Activated naive CD8-positive, alpha-beta T cell treated with anti-CD3 and anti-CD28 coated beads for 36 hours (primary cell): ENCODE measurements around the gene CCDC91. TPM values are rescaled to one million over a fixed set of nuclear protein-coding genes. Genes with fewer than 3 reads are reported as not detected.

ENCODE experiments used
- DNase-seq: peaks from one replicate; pipeline ENCODE4 v3.0.0; 2021
- H3K27ac Mint-ChIP-seq: one replicate; pipeline ENCODE4 v1.8.0; 2022; ENCODE audit warnings: mild to moderate bottlenecking, moderate library complexity, mixed read lengths
- H3K27me3 Mint-ChIP-seq: one replicate; pipeline ENCODE4 v1.8.0; 2022; ENCODE audit warnings: mild to moderate bottlenecking, mixed read lengths
- H3K36me3 Mint-ChIP-seq: one replicate; pipeline ENCODE4 v1.8.0; 2021; ENCODE audit warnings: mild to moderate bottlenecking, mixed read lengths
- H3K4me1 Mint-ChIP-seq: one replicate; pipeline ENCODE4 v1.8.0; 2021; ENCODE audit warnings: mixed read lengths
- H3K4me3 Mint-ChIP-seq: one replicate; pipeline ENCODE4 v1.8.0; 2022; ENCODE audit warnings: mild to moderate bottlenecking, moderate library complexity, mixed read lengths
- H3K9me3 Mint-ChIP-seq: one replicate; pipeline ENCODE4 v1.8.0; 2022; ENCODE audit warnings: mixed read lengths
- total RNA-seq, 2 experiments: library from RNA; stranded (reverse); gene quantifications; one replicate each; pipeline ENCODE4 v1.2.3, GENCODE V29; 2021

The CCDC91 gene
- total RNA-seq, 2 experiments from 2014 or later: 18.7 to 24.1 TPM

GRCh38 chr12:28269851-28270250, 79.6 kb downstream of the CCDC91 start:
- no peak overlapping the region for H3K4me3 Mint-ChIP-seq
- peaks cover 28% of the 10 kb centered on the region for H3K9me3 Mint-ChIP-seq
- H3K27ac Mint-ChIP-seq: no peak overlapping the region
- H3K27me3 Mint-ChIP-seq: no peaks in the 10 kb centered on the region
- no peak for DNase-seq
- peaks cover 4% of the 10 kb centered on the region for H3K4me1 Mint-ChIP-seq
- peaks cover 53% of the 10 kb centered on the region for H3K36me3 Mint-ChIP-seq

- Mint-ChIP-seq H3K4me3 (no peak overlapping the region), H3K27ac (no peak overlapping the region), H3K4me1 (peaks cover 15% of the 10 kb centered on the region), H3K36me3 (peaks cover 39% of the 10 kb centered on the region), H3K9me3 (peaks cover 14% of the 10 kb centered on the region), H3K27me3 (no peaks in the 10 kb centered on the region)
- no peak for DNase-seq
These were observed 88.2 kb downstream of the CCDC91 start for GRCh38 chr12:28278499-28278898.

- peaks cover 15% of the 10 kb centered on the region for H3K4me1 Mint-ChIP-seq
- no peak overlapping the region for H3K4me3 Mint-ChIP-seq
- H3K27ac Mint-ChIP-seq: no peak overlapping the region
- peaks cover 12% of the 10 kb centered on the region for H3K9me3 Mint-ChIP-seq
- peaks cover 39% of the 10 kb centered on the region for H3K36me3 Mint-ChIP-seq
- no peak for DNase-seq
- H3K27me3 Mint-ChIP-seq: no peaks in the 10 kb centered on the region
These were observed 88.7 kb downstream of the CCDC91 start for GRCh38 chr12:28278960-28279359.

- Mint-ChIP-seq H3K4me1 (peaks cover 2% of the 10 kb centered on the region), H3K36me3 (peaks cover 70% of the 10 kb centered on the region), H3K27ac (no peak overlapping the region), H3K4me3 (no peak overlapping the region), H3K27me3 (no peaks in the 10 kb centered on the region), H3K9me3 (peaks cover 49% of the 10 kb centered on the region)
- DNase-seq: no peak
These were observed 96.1 kb downstream of the CCDC91 start for GRCh38 chr12:28286352-28286751.

GRCh38 chr12:28290262-28290661, 100.0 kb downstream of the CCDC91 start:
- H3K27ac Mint-ChIP-seq: no peak overlapping the region
- no peak for DNase-seq
- peaks cover 37% of the 10 kb centered on the region for H3K9me3 Mint-ChIP-seq
- H3K27me3 Mint-ChIP-seq: no peaks in the 10 kb centered on the region
- peaks cover 2% of the 10 kb centered on the region for H3K4me1 Mint-ChIP-seq
- no peak overlapping the region for H3K4me3 Mint-ChIP-seq
- H3K36me3 Mint-ChIP-seq: peaks cover 64% of the 10 kb centered on the region

- Mint-ChIP-seq H3K9me3 (peaks cover 25% of the 10 kb centered on the region), H3K27me3 (no peaks in the 10 kb centered on the region), H3K4me1 (peaks cover 5% of the 10 kb centered on the region), H3K4me3 (no peak overlapping the region), H3K27ac (no peak overlapping the region), H3K36me3 (peaks cover 53% of the 10 kb centered on the region)
- no peak for DNase-seq
These were observed 102.4 kb downstream of the CCDC91 start for GRCh38 chr12:28292699-28293098.

- peaks cover 8% of the 10 kb centered on the region for H3K4me1 Mint-ChIP-seq
- H3K27ac Mint-ChIP-seq: no peak overlapping the region
- no peaks in the 10 kb centered on the region for H3K27me3 Mint-ChIP-seq
- peaks cover 39% of the 10 kb centered on the region for H3K36me3 Mint-ChIP-seq
- no peak overlapping the region for H3K4me3 Mint-ChIP-seq
- peaks cover 12% of the 10 kb centered on the region for H3K9me3 Mint-ChIP-seq
- no peak for DNase-seq
These were observed 104.0 kb downstream of the CCDC91 start for GRCh38 chr12:28294300-28294699.

GRCh38 chr12:28296287-28296686, 106.0 kb downstream of the CCDC91 start:
- Mint-ChIP-seq H3K36me3 (peaks cover 28% of the 10 kb centered on the region), H3K9me3 (no peaks in the 10 kb centered on the region), H3K4me3 (no peak overlapping the region), H3K27ac (no peak overlapping the region), H3K27me3 (no peaks in the 10 kb centered on the region), H3K4me1 (peaks cover 10% of the 10 kb centered on the region)
- DNase-seq: no peak

- Mint-ChIP-seq H3K9me3 (no peaks in the 10 kb centered on the region), H3K4me1 (peaks cover 21% of the 10 kb centered on the region), H3K27ac (no peak overlapping the region), H3K4me3 (no peak overlapping the region), H3K36me3 (peaks cover 29% of the 10 kb centered on the region), H3K27me3 (no peaks in the 10 kb centered on the region)
- DNase-seq: no peak
These were observed 112.9 kb downstream of the CCDC91 start for GRCh38 chr12:28303192-28303591.

- no peaks in the 10 kb centered on the region for H3K9me3 Mint-ChIP-seq
- H3K4me3 Mint-ChIP-seq: no peak overlapping the region
- peak overlapping the region; percentile 66 for H3K27ac Mint-ChIP-seq
- no peaks in the 10 kb centered on the region for H3K27me3 Mint-ChIP-seq
- H3K4me1 Mint-ChIP-seq: peaks cover 16% of the 10 kb centered on the region
- H3K36me3 Mint-ChIP-seq: peaks cover 47% of the 10 kb centered on the region
- DNase-seq: no peak
These were observed 116.3 kb downstream of the CCDC91 start for GRCh38 chr12:28306535-28306934.

- H3K27ac Mint-ChIP-seq: no peak overlapping the region
- no peaks in the 10 kb centered on the region for H3K9me3 Mint-ChIP-seq
- H3K4me1 Mint-ChIP-seq: peaks cover 16% of the 10 kb centered on the region
These were observed 118.6 kb downstream of the CCDC91 start for GRCh38 chr12:28308891-28309290.

GRCh38 chr12:28313631-28314030, 123.4 kb downstream of the CCDC91 start:
- no peak overlapping the region for H3K27ac Mint-ChIP-seq
- peaks cover 3% of the 10 kb centered on the region for H3K9me3 Mint-ChIP-seq
- no peak for DNase-seq
- peaks cover 7% of the 10 kb centered on the region for H3K4me1 Mint-ChIP-seq
- peaks cover 63% of the 10 kb centered on the region for H3K36me3 Mint-ChIP-seq
- no peak overlapping the region for H3K4me3 Mint-ChIP-seq
- no peaks in the 10 kb centered on the region for H3K27me3 Mint-ChIP-seq

More at GRCh38 chr12:28308891-28309290, 118.6 kb downstream of the CCDC91 start:
- no peak for DNase-seq
- H3K27me3 Mint-ChIP-seq: no peaks in the 10 kb centered on the region
- H3K36me3 Mint-ChIP-seq: peaks cover 61% of the 10 kb centered on the region
- H3K4me3 Mint-ChIP-seq: no peak overlapping the region

- peaks cover 3% of the 10 kb centered on the region for H3K9me3 Mint-ChIP-seq
- peaks cover 57% of the 10 kb centered on the region for H3K36me3 Mint-ChIP-seq
- no peak overlapping the region for H3K4me3 Mint-ChIP-seq
- H3K27me3 Mint-ChIP-seq: no peaks in the 10 kb centered on the region
- no peak for DNase-seq
- H3K27ac Mint-ChIP-seq: no peak overlapping the region
- peaks cover 10% of the 10 kb centered on the region for H3K4me1 Mint-ChIP-seq
These were observed 125.8 kb downstream of the CCDC91 start for GRCh38 chr12:28316049-28316448.

GRCh38 chr12:28318273-28318672, 128.0 kb downstream of the CCDC91 start:
- Mint-ChIP-seq H3K4me1 (peaks cover 9% of the 10 kb centered on the region), H3K4me3 (no peak overlapping the region), H3K27ac (no peak overlapping the region), H3K9me3 (peaks cover 3% of the 10 kb centered on the region), H3K36me3 (peaks cover 46% of the 10 kb centered on the region), H3K27me3 (no peaks in the 10 kb centered on the region)
- no peak for DNase-seq

- H3K9me3 Mint-ChIP-seq: peaks cover 3% of the 10 kb centered on the region
- H3K27me3 Mint-ChIP-seq: no peaks in the 10 kb centered on the region
- H3K27ac Mint-ChIP-seq: no peak overlapping the region
- peaks cover 27% of the 10 kb centered on the region for H3K36me3 Mint-ChIP-seq
- H3K4me3 Mint-ChIP-seq: no peak overlapping the region
- H3K4me1 Mint-ChIP-seq: peaks cover 4% of the 10 kb centered on the region
- DNase-seq: no peak
These were observed 130.1 kb downstream of the CCDC91 start for GRCh38 chr12:28320353-28320752.

- Mint-ChIP-seq H3K9me3 (peaks cover 15% of the 10 kb centered on the region), H3K36me3 (peaks cover 38% of the 10 kb centered on the region), H3K4me3 (no peak overlapping the region), H3K4me1 (peaks cover 3% of the 10 kb centered on the region), H3K27ac (no peak overlapping the region), H3K27me3 (no peaks in the 10 kb centered on the region)
- no peak for DNase-seq
These were observed 137.5 kb downstream of the CCDC91 start for GRCh38 chr12:28327722-28328121.

GRCh38 chr12:28328967-28329366, 138.7 kb downstream of the CCDC91 start:
- peaks cover 42% of the 10 kb centered on the region for H3K36me3 Mint-ChIP-seq
- peaks cover 3% of the 10 kb centered on the region for H3K4me1 Mint-ChIP-seq
- H3K4me3 Mint-ChIP-seq: no peak overlapping the region
- no peak for DNase-seq
- H3K27me3 Mint-ChIP-seq: no peaks in the 10 kb centered on the region
- H3K9me3 Mint-ChIP-seq: peaks cover 15% of the 10 kb centered on the region
- no peak overlapping the region for H3K27ac Mint-ChIP-seq
